IMR-90 (cell line): Measurements from ENCODE around the gene ITSN1. TPM values are rescaled to one million over a fixed set of nuclear protein-coding genes. Genes with fewer than 3 reads are reported as not detected.

ENCODE experiments used
- ATAC-seq: fragments of 200-7000 bp; cut with Tn5 transposase; 2 replicates; pipeline ENCODE4 v1.9.1; 2020; ENCODE audit warnings: low read depth, mild to moderate bottlenecking, moderate library complexity
- BruUV-seq: library from RNA; stranded (reverse); fragments of 400-500 nt; replicated peaks from 2 replicates; lab custom pipeline; 2021; lab: Mats Ljungman, UMichigan
- CTCF ChIA-PET: fragments of 300-600 bp; formaldehyde crosslinking; extraction: SDS; loops from one replicate; lab custom pipeline; 2021; ENCODE audit warnings: antibody characterized with exemption; lab: Yijun Ruan, JAX
- POLR2A ChIA-PET: fragments of 300-600 bp; sonication (Branson Sonifier 250); formaldehyde crosslinking; loops from one replicate; lab custom pipeline; 2022; ENCODE audit warnings: antibody characterized with exemption; ENCODE audit not compliant: unreplicated experiment; lab: Charles Lee
- DNase-seq: peaks from one replicate; pipeline ENCODE4 v3.0.0; 2013
- H2AFZ ChIP-seq: replicated peaks from 2 replicates; pipeline ENCODE3; 2013; ENCODE audit warnings: low read length, mild to moderate bottlenecking; ENCODE audit not compliant: poor library complexity
- H2AK5ac ChIP-seq: 2 replicates; pipeline ENCODE4 v1.6.1; 2013; ENCODE audit warnings: low read depth, low read length, inconsistent platforms
- H2AK9ac ChIP-seq: replicated peaks from 2 replicates; pipeline ENCODE3; 2013; ENCODE audit warnings: mild to moderate bottlenecking, low read depth, low read length, moderate library complexity; ENCODE audit not compliant: poor library complexity
- H2BK120ac ChIP-seq: 2 replicates; pipeline ENCODE4 v1.6.1; 2013; ENCODE audit warnings: low read depth, low read length, inconsistent platforms
- H2BK15ac ChIP-seq: 3 replicates; pipeline ENCODE4 v1.6.1; 2013; ENCODE audit warnings: low read depth, low read length, inconsistent platforms
- H2BK20ac ChIP-seq: 2 replicates; pipeline ENCODE4 v1.6.1; 2013; ENCODE audit warnings: low read depth, mild to moderate bottlenecking, inconsistent platforms, low read length, moderate library complexity
- H2BK5ac ChIP-seq: 2 replicates; pipeline ENCODE4 v1.6.1; 2013; ENCODE audit warnings: mild to moderate bottlenecking, low read depth, low read length, inconsistent platforms; ENCODE audit not compliant: poor library complexity, severe bottlenecking
- H3K14ac ChIP-seq: replicated peaks from 2 replicates; pipeline ENCODE4 v1.6.1; 2013; ENCODE audit warnings: low read depth, low read length, inconsistent platforms
- H3K18ac ChIP-seq: 2 replicates; pipeline ENCODE4 v1.6.1; 2013; ENCODE audit warnings: low read depth, low read length, control low read depth
- H3K23ac ChIP-seq: 2 replicates; pipeline ENCODE4 v1.6.1; 2013; ENCODE audit warnings: low read depth, low read length, inconsistent platforms
- H3K27ac ChIP-seq: 2 replicates; pipeline ENCODE4 v1.5.1; 2013; ENCODE audit warnings: mild to moderate bottlenecking, control low read depth, low read length; ENCODE audit not compliant: insufficient read depth
- H3K27me3 ChIP-seq: 2 replicates; pipeline ENCODE4 v1.6.1; 2013; ENCODE audit warnings: low read length; ENCODE audit not compliant: control insufficient read depth, insufficient read depth
- H3K36me3 ChIP-seq: 2 replicates; pipeline ENCODE4 v1.6.1; 2013; ENCODE audit warnings: low read length, mixed read lengths; ENCODE audit not compliant: control insufficient read depth, insufficient read depth
- H3K4ac ChIP-seq: 2 replicates; pipeline ENCODE4 v1.6.1; 2013; ENCODE audit warnings: low read depth, low read length, inconsistent platforms
- H3K4me1 ChIP-seq: 2 replicates; pipeline ENCODE4 v1.6.1; 2013; ENCODE audit warnings: low read length, mixed read lengths; ENCODE audit not compliant: control insufficient read depth, insufficient read depth
- H3K4me2 ChIP-seq: 2 replicates; pipeline ENCODE4 v1.6.1; 2013; ENCODE audit warnings: low read depth, mild to moderate bottlenecking, control low read depth, low read length, moderate library complexity
- H3K4me3 ChIP-seq: 2 replicates; pipeline ENCODE4 v1.5.1; 2013; ENCODE audit warnings: low read depth, mild to moderate bottlenecking, control low read depth, low read length, moderate library complexity; ENCODE audit not compliant: insufficient read depth
- H3K56ac ChIP-seq: 2 replicates; pipeline ENCODE4 v1.6.1; 2013; ENCODE audit warnings: low read length, inconsistent platforms; ENCODE audit not compliant: insufficient read depth; ENCODE audit errors: extremely low read depth
- H3K79me1 ChIP-seq, 2 experiments: 2 replicates each; pipeline ENCODE4 v1.6.1; 2013; ENCODE audit warnings: low read length in 2 of 2, inconsistent platforms in 1 of 2, low read depth in 1 of 2
- H3K9ac ChIP-seq: 2 replicates; pipeline ENCODE4 v1.6.1; 2013; ENCODE audit warnings: low read depth, low read length, control low read depth
- H3K9me1 ChIP-seq: 2 replicates; pipeline ENCODE4 v1.6.1; 2013; ENCODE audit warnings: low read length, inconsistent platforms; ENCODE audit not compliant: insufficient read depth
- H3K9me3 ChIP-seq: 2 replicates; pipeline ENCODE4 v1.6.1; 2013; ENCODE audit warnings: low read length; ENCODE audit not compliant: control insufficient read depth, insufficient read depth
- H4K20me1 ChIP-seq: 2 replicates; pipeline ENCODE4 v1.6.1; 2013; ENCODE audit warnings: low read length, inconsistent platforms; ENCODE audit not compliant: insufficient read depth
- H4K5ac ChIP-seq: 2 replicates; pipeline ENCODE4 v1.6.1; 2013; ENCODE audit warnings: mild to moderate bottlenecking, low read depth, low read length, control low read depth
- H4K8ac ChIP-seq, 2 experiments: 2 replicates each; pipeline ENCODE4 v1.6.1; 2013; ENCODE audit warnings: low read depth in 2 of 2, low read length in 2 of 2, control low read depth in 1 of 2, inconsistent platforms in 1 of 2
- H4K91ac ChIP-seq: 2 replicates; pipeline ENCODE4 v1.6.1; 2013; ENCODE audit warnings: low read depth, low read length, inconsistent platforms; ENCODE audit not compliant: insufficient read depth
- BHLHE40 ChIP-seq: fragments of 150-350 bp; IDR thresholded peaks from 2 replicates; pipeline ENCODE4 v1.6.1; 2016; ENCODE audit warnings: mild to moderate bottlenecking, low read depth, low read length
- MXI1 ChIP-seq: IDR thresholded peaks from 2 replicates; pipeline ENCODE4 v1.6.1; 2012; ENCODE audit warnings: low read depth, mild to moderate bottlenecking, low read length, moderate library complexity, borderline replicate concordance
- POLR2A ChIP-seq: IDR thresholded peaks from 2 replicates; pipeline ENCODE4 v1.6.1; 2012; ENCODE audit warnings: mild to moderate bottlenecking, low read depth, low read length
- RCOR1 ChIP-seq: IDR thresholded peaks from 2 replicates; pipeline ENCODE4 v1.6.1; 2012; ENCODE audit warnings: mild to moderate bottlenecking, low read length, improper control_type of control experiment; ENCODE audit not compliant: insufficient replicate concordance
- SMC3 ChIP-seq: fragments of 150-350 bp; IDR thresholded peaks from 2 replicates; pipeline ENCODE4 v1.6.1; 2016; ENCODE audit warnings: low read depth, mild to moderate bottlenecking, antibody characterized with exemption, low read length, moderate library complexity
- WGBS, 2 experiments: methylation state at CpG; one replicate each; pipeline versions ENCODE4 v1.1.5 to v1.1.7; 2013; ENCODE audit warnings: missing lambda C conversion rate in 2 of 2; ENCODE audit not compliant: insufficient read length in 1 of 2; ENCODE audit errors: extremely low coverage in 2 of 2; 5-methylcytosine and 5-hydroxymethylcytosine counted together
- dilution Hi-C: fragments of 300-500 bp; cut with HindIII; formaldehyde crosslinking; loops from one replicate; pipeline ENCODE4 v1.14.3; 2018; ENCODE audit warnings: low sequenced_read_pairs; ENCODE audit not compliant: unreplicated experiment
- in situ Hi-C: fragments of 300-500 bp; cut with MboI; formaldehyde crosslinking; loops from 3 replicates; pipeline ENCODE4 v1.14.3; 2019; ENCODE audit warnings: low sequenced_read_pairs, inconsistent platforms, mixed read lengths
- intact Hi-C: fragments of 100-400 bp; cut with micrococcal nuclease; formaldehyde crosslinking; loops from 2 replicates; pipeline ENCODE4 v1.10.0; 2022
- polyA plus RNA-seq, 3 experiments: library from polyadenylated mRNA; depleted of rRNA; stranded (reverse); fragments of >200 nt; gene quantifications; 2 replicates each; pipeline ENCODE4 v1.2.3, GENCODE V29; 2012; ENCODE audit warnings: low replicate concordance in 1 of 3
- total RNA-seq: library from RNA; depleted of rRNA; stranded (reverse); fragments of >200 nt; gene quantifications from 2 replicates; pipeline ENCODE4 v1.2.3, GENCODE V29; 2012
- TF ChIP-seq, protein P1 (sequence below): fragments of 150-350 bp; IDR thresholded peaks from 2 replicates; pipeline ENCODE4 v1.6.1; 2016; ENCODE audit warnings: low read depth, mild to moderate bottlenecking, low read length, moderate library complexity, borderline replicate concordance

ITSN1 gene
- total and polyA plus RNA-seq, 2 of the 4 experiments (the other 2 are of a cell fraction): 45.4 to 62.0 TPM

DNA sequence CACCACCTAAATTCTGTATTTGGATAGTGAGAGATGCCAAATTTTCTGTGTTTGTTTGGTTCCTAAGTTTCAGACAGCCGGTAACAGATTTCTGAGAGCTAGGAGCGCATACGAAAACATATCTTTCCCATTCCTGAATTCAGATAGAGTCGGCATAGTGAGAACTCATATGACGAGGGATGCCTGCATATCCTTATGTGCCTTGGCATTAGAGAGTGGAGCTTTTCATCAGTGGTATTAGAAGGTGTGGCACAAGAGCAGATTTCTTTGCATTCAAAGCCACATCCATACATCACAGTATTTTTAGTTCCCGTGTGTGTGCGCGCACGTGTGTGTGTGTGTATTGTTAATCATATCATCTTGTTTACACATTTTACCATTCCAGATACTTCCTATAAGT lies 187.5 kb downstream of the ITSN1 start:
- in situ Hi-C loops: no loop called here
- dilution Hi-C loops: no loop called here
- Histone ChIP-seq H3K4me2 (no peak overlapping the region), H3K4me3 (no peak overlapping the region), H4K91ac (no peak overlapping the region), H3K4me1 (peaks cover 9% of the 10 kb centered on the region), H3K56ac (no peak overlapping the region), H3K27ac (no peak overlapping the region), H2AK9ac (no peak overlapping the region), H2AK5ac (no peak overlapping the region), H3K23ac (no peak overlapping the region), H3K36me3 (peaks cover 21% of the 10 kb centered on the region), H3K9me3 (no peaks in the 10 kb centered on the region), H3K9me1 (peaks cover 4% of the 10 kb centered on the region; the same call in 1 of the 2 replicates), H4K20me1 (no peaks in the 10 kb centered on the region), H2AFZ (no peak overlapping the region), H3K4ac (no peak overlapping the region), H2BK120ac (no peak overlapping the region), H2BK20ac (no peak overlapping the region), H4K8ac (no peak overlapping the region), H3K18ac (no peak overlapping the region), H3K14ac (no peak overlapping the region), H3K27me3 (no peaks in the 10 kb centered on the region), H2BK5ac (no peak overlapping the region), H3K9ac (no peak overlapping the region), H3K79me1 (peaks cover 2 to 19% of the 10 kb centered on the region in 2 experiments; a peak in 2 of 4 replicates), H4K5ac (no peak overlapping the region), H2BK15ac (no peak overlapping the region)
- ATAC-seq (no peak), DNase-seq (no peak)
- BruUV-seq: no TSS peak
- TF ChIP-seq RCOR1: no peak
- no peak for TF ChIP-seq POLR2A
- TF ChIP-seq, protein P1, sequence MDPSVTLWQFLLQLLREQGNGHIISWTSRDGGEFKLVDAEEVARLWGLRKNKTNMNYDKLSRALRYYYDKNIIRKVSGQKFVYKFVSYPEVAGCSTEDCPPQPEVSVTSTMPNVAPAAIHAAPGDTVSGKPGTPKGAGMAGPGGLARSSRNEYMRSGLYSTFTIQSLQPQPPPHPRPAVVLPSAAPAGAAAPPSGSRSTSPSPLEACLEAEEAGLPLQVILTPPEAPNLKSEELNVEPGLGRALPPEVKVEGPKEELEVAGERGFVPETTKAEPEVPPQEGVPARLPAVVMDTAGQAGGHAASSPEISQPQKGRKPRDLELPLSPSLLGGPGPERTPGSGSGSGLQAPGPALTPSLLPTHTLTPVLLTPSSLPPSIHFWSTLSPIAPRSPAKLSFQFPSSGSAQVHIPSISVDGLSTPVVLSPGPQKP: no peak
- TF ChIP-seq MXI1: no peak
- TF ChIP-seq SMC3: no peak
- TF ChIP-seq BHLHE40: no peak
- CTCF ChIA-PET: no interaction called here
- POLR2A ChIA-PET: no interaction called here
- no CpG with 5 or more reads among the region's 9 CpGs for WGBS, 2 experiments
- intact Hi-C loops: loop anchor here (5.0 kb wide), 2 partner anchors 62 to 188 kb away; partner anchors contain the start of genes CRYZL1 and ITSN1
